K562 (cell line): ENCODE results near the gene RPRD1B. TPM values are rescaled to one million over a fixed set of nuclear protein-coding genes. Genes with fewer than 3 reads are reported as not detected.

Source experiments
- ATAC-seq: fragments of 200-7000 bp; cut with Tn5 transposase; 3 replicates; pipeline ENCODE4 v1.9.1; 2020; ENCODE audit warnings: moderate library complexity
- BruUV-seq: library from RNA; stranded (reverse); fragments of 400-500 nt; replicated peaks from 2 replicates; lab custom pipeline; 2021; lab: Mats Ljungman, UMichigan
- CTCF ChIA-PET: fragments of 300-600 bp; formaldehyde crosslinking; extraction: SDS; loops from one replicate; lab custom pipeline; 2021; ENCODE audit warnings: low intra/inter-chr PET ratio; lab: Yijun Ruan, JAX
- POLR2A ChIA-PET: fragments of 300-600, 350-650 bp; sonication (Branson Sonifier 250); formaldehyde crosslinking; extraction: SDS; loops from one replicate; lab custom pipeline; 2021; ENCODE audit warnings: antibody characterized with exemption, inconsistent platforms; lab: Yijun Ruan, JAX
- DNase-seq, 4 experiments: peaks; one replicate each; pipeline versions ENCODE4 v3.0.0 to v3.0.0-alpha.2; 2011 to 2018; ENCODE audit warnings: low spot score in 3 of 4, mixed read lengths in 3 of 4; ENCODE audit errors: extremely low read depth in 1 of 4
- FAIRE-seq: peaks from 2 replicates; lab custom pipeline; 2011; peaks lifted over from hg19 to GRCh38; lab: Jason Lieb, UNC
- H2AFZ ChIP-seq: 2 replicates; pipeline ENCODE4 v1.6.0; 2011; ENCODE audit warnings: low read depth, low read length, control low read depth, inconsistent platforms
- H3K27ac ChIP-seq: fragments of 200-600 bp; 3 replicates; pipeline ENCODE4 v1.8.0; 2011; ENCODE audit warnings: low read depth, mild to moderate bottlenecking, control low read depth, inconsistent platforms, low read length, moderate library complexity, mixed read lengths; ENCODE audit errors: extremely low read depth
- H3K27me3 ChIP-seq, 2 experiments: fragments of 300-600 bp in 1 of 2; 2 replicates in 1 of 2; 3 replicates in 1 of 2; pipeline versions ENCODE4 v1.6.0 to v1.8.0; 2011; ENCODE audit warnings: inconsistent platforms in 2 of 2, low read length in 2 of 2, mild to moderate bottlenecking in 1 of 2, mixed read lengths in 1 of 2, moderate library complexity in 1 of 2; ENCODE audit not compliant: control insufficient read depth in 2 of 2, insufficient read depth in 2 of 2
- H3K36me3 ChIP-seq: fragments of 300-600 bp; 3 replicates; pipeline ENCODE4 v1.8.0; 2011; ENCODE audit warnings: mild to moderate bottlenecking, low read length, inconsistent platforms; ENCODE audit not compliant: control insufficient read depth, insufficient read depth
- H3K4me1 ChIP-seq, 2 experiments: fragments of 200-600 bp in 1 of 2; replicated peaks in 1 of 2; 2 replicates in 1 of 2; 3 replicates in 1 of 2; pipeline versions ENCODE4 v1.5.1 to v1.8.0; 2011; ENCODE audit warnings: inconsistent platforms in 2 of 2, low read length in 2 of 2, mild to moderate bottlenecking in 1 of 2, mixed read lengths in 1 of 2, moderate library complexity in 1 of 2; ENCODE audit not compliant: control insufficient read depth in 2 of 2, insufficient read depth in 2 of 2
- H3K4me2 ChIP-seq: 2 replicates; pipeline ENCODE4 v1.6.1; 2011; ENCODE audit warnings: low read length, control low read depth, inconsistent platforms, mixed read lengths; ENCODE audit not compliant: insufficient read depth
- H3K4me3 ChIP-seq: fragments of 200-600 bp; sonication (generic), shearing (Covaris generic); 2 replicates; pipeline ENCODE4 v1.5.1; 2016; ENCODE audit warnings: control low read depth, inconsistent platforms
- H3K79me2 ChIP-seq: fragments of 200-600 bp; 3 replicates; pipeline ENCODE4 v1.8.0; 2011; ENCODE audit warnings: low read length, inconsistent platforms; ENCODE audit not compliant: control insufficient read depth, insufficient read depth
- H3K9ac ChIP-seq, 2 experiments: 2 replicates each; pipeline versions ENCODE4 v1.6.0 to v1.6.1; 2011; ENCODE audit warnings: low read depth in 2 of 2, low read length in 2 of 2, control low read depth in 1 of 2, inconsistent platforms in 1 of 2, mild to moderate bottlenecking in 1 of 2, mixed read lengths in 1 of 2; ENCODE audit not compliant: insufficient read depth in 1 of 2
- H3K9me1 ChIP-seq: one replicate; pipeline ENCODE4 v1.6.0; 2011; ENCODE audit warnings: inconsistent platforms, mild to moderate bottlenecking, low read length, moderate library complexity; ENCODE audit not compliant: control insufficient read depth, insufficient read depth
- H3K9me3 ChIP-seq: replicated peaks from 2 replicates; pipeline ENCODE4 v1.5.1; 2011; ENCODE audit warnings: low read depth, low read length, inconsistent platforms; ENCODE audit not compliant: control insufficient read depth, insufficient read depth
- H4K20me1 ChIP-seq: replicated peaks from 2 replicates; pipeline ENCODE4 v1.6.1; 2011; ENCODE audit warnings: low read length, inconsistent platforms, mixed read lengths; ENCODE audit not compliant: control insufficient read depth, insufficient read depth
- MIER1 ChIP-seq: fragments of 450-650 bp; IDR thresholded peaks from 2 replicates; pipeline ENCODE4 v1.6.1; 2016; ENCODE audit warnings: antibody characterized with exemption, mild to moderate bottlenecking, low read depth
- NCOA1 ChIP-seq: fragments of 450-650 bp; IDR thresholded peaks from 2 replicates; pipeline ENCODE4 v1.6.1; 2016; ENCODE audit warnings: low read depth
- NR1H2 ChIP-seq: sonication (generic); formaldehyde crosslinking; IDR thresholded peaks from 2 replicates; pipeline ENCODE4 v1.4.0; 2020; ENCODE audit warnings: mild to moderate bottlenecking, missing genetic modification reagents
- PML ChIP-seq: IDR thresholded peaks from 2 replicates; pipeline ENCODE4 v1.6.1; 2012; ENCODE audit warnings: low read length, inconsistent platforms
- POLR2A ChIP-seq: fragments of 450-650 bp; conservative IDR thresholded peaks from 2 replicates; pipeline ENCODE4 v1.6.1; 2016
- POLR3G ChIP-seq: IDR thresholded peaks from 2 replicates; pipeline ENCODE4 v1.6.1; 2011; ENCODE audit not compliant: insufficient read length, insufficient replicate concordance; ENCODE audit errors: extremely low read depth
- RAD21 ChIP-seq, 2 experiments: fragments of 250-450 bp in 1 of 2; fragments of 450-650 bp in 1 of 2; sonication (Bioruptor Pico) in 1 of 2; formaldehyde crosslinking in 1 of 2; IDR thresholded peaks in 1 of 2; conservative IDR thresholded peaks in 1 of 2; 2 replicates each; pipeline versions ENCODE4 v1.4.0 to v1.8.0; 2020 to 2022; ENCODE audit warnings: mild to moderate bottlenecking in 2 of 2, moderate library complexity in 1 of 2
- SMAD3 ChIP-seq: fragments of 450-650 bp; formaldehyde crosslinking; conservative IDR thresholded peaks from 2 replicates; pipeline ENCODE4 v1.4.0; 2020; ENCODE audit warnings: mild to moderate bottlenecking
- SRSF9 ChIP-seq: fragments of 200-400 bp; formaldehyde crosslinking; IDR thresholded peaks from 2 replicates; pipeline ENCODE4 v1.6.1; 2017; ENCODE audit warnings: low read depth, low read length, borderline replicate concordance
- STAT6 ChIP-seq: sonication (generic); formaldehyde crosslinking; IDR thresholded peaks from 2 replicates; pipeline ENCODE4 v1.8.1; 2023; ENCODE audit warnings: mild to moderate bottlenecking, missing genetic modification reagents
- ZSCAN29 ChIP-seq: fragments of 450-650 bp; IDR thresholded peaks from 2 replicates; pipeline ENCODE4 v1.6.1; 2017
- WGBS: fragments of 100-300 bp; shearing (Covaris generic); methylation state at CpG from one replicate; pipeline ENCODE4 v1.1.6; 2016; ENCODE audit warnings: low coverage, mixed read lengths; ENCODE audit not compliant: insufficient coverage; ENCODE audit errors: missing lambda C conversion rate; 5-methylcytosine and 5-hydroxymethylcytosine counted together
- in situ Hi-C: fragments of 300-500 bp; cut with MboI; formaldehyde crosslinking; loops from 4 replicates; pipeline ENCODE4 v1.15.0; 2018; ENCODE audit warnings: inconsistent platforms, mixed read lengths
- intact Hi-C: fragments of 100-400 bp; cut with micrococcal nuclease; formaldehyde crosslinking; loops from 2 replicates; pipeline ENCODE4 v1.14.2; 2022
- polyA plus RNA-seq, 8 experiments: library from polyadenylated mRNA; depleted of rRNA in 4 of 8; stranded (reverse) in 5 of 8; unstranded in 3 of 8; fragments of >200 nt; fragmentation: Nextera tagmentation in 2 of 8; fragmentation: Illumina TruSeq in 1 of 8; extraction: Ambion mirVana in 2 of 8; extraction: Trizol in 1 of 8; gene quantifications; 2 replicates each; pipeline versions ENCODE4 v1.2.1 to v1.2.3, GENCODE V29; 2011 to 2014; ENCODE audit warnings: inconsistent platforms in 1 of 8, missing spikeins in 1 of 8
- total RNA-seq, 7 experiments: library from RNA; depleted of rRNA in 6 of 7; stranded (reverse); fragments of >200 nt in 6 of 7; fragmentation: Illumina TruSeq in 2 of 7; extraction: Trizol in 2 of 7; gene quantifications; 2 replicates each; pipeline versions ENCODE4 v1.2.1 to v1.2.3, GENCODE V29; 2011 to 2021; ENCODE audit warnings: low replicate concordance in 1 of 7
- TF ChIP-seq, protein P1 (sequence below), 2 experiments: fragments of 150-350 bp in 1 of 2; IDR thresholded peaks; 2 replicates each; pipeline ENCODE4 v1.6.1; 2012 to 2016; ENCODE audit warnings: low read depth in 2 of 2, low read length in 2 of 2, mild to moderate bottlenecking in 1 of 2, moderate library complexity in 1 of 2
- TF ChIP-seq, protein P2 (sequence below): sonication (generic); formaldehyde crosslinking; IDR thresholded peaks from 2 replicates; pipeline ENCODE4 v1.8.1; 2023; ENCODE audit warnings: missing genetic modification reagents, mild to moderate bottlenecking, borderline replicate concordance

RPRD1B gene
- total and polyA plus RNA-seq, 9 of the 15 experiments (the other 6 are each of a cell fraction or from before 2014, with no cell fraction given): 5.5 to 43.0 (median 24.4) TPM

- H3K9me1 ChIP-seq: no peaks in the 10 kb centered on the region
- in situ Hi-C loops: no loop called here
- H3K9me3 ChIP-seq: no peaks in the 10 kb centered on the region
- no peak overlapping the region for H3K27ac ChIP-seq
- no peak for FAIRE-seq
- H3K4me3 ChIP-seq: no peak overlapping the region
- H4K20me1 ChIP-seq: peaks cover 18% of the 10 kb centered on the region
- no peak overlapping the region for H3K4me2 ChIP-seq
- ChIA-PET POLR2A (interaction anchor here (1.2 to 2.2 kb wide), 2 partner anchors 17 to 22 kb away, joined by 3 to 7 read pairs; partner anchors contain the start of genes RPRD1B and TTI1), CTCF (no interaction called here)
- intact Hi-C loops: no loop called here
- H3K4me1 ChIP-seq: no peaks in the 10 kb centered on the region
- TSS peak; percentile 31 for BruUV-seq
- H3K79me2 ChIP-seq: peaks cover 86% of the 10 kb centered on the region; the same call in 2 of the 3 replicates
- WGBS: 87% methylated on average over 5 of the region's 5 CpGs
- H3K9ac ChIP-seq: no peak overlapping the region
- no peak for DNase-seq
- no peaks in the 10 kb centered on the region for H3K27me3 ChIP-seq
- no peak for ATAC-seq
- peaks cover 89% of the 10 kb centered on the region for H3K36me3 ChIP-seq
- H2AFZ ChIP-seq: no peak overlapping the region
- TF ChIP-seq MIER1: no peak
- no peak for TF ChIP-seq NCOA1
- no peak for TF ChIP-seq SMAD3 (CRISPR knock-in tag)
- TF ChIP-seq, protein P1, sequence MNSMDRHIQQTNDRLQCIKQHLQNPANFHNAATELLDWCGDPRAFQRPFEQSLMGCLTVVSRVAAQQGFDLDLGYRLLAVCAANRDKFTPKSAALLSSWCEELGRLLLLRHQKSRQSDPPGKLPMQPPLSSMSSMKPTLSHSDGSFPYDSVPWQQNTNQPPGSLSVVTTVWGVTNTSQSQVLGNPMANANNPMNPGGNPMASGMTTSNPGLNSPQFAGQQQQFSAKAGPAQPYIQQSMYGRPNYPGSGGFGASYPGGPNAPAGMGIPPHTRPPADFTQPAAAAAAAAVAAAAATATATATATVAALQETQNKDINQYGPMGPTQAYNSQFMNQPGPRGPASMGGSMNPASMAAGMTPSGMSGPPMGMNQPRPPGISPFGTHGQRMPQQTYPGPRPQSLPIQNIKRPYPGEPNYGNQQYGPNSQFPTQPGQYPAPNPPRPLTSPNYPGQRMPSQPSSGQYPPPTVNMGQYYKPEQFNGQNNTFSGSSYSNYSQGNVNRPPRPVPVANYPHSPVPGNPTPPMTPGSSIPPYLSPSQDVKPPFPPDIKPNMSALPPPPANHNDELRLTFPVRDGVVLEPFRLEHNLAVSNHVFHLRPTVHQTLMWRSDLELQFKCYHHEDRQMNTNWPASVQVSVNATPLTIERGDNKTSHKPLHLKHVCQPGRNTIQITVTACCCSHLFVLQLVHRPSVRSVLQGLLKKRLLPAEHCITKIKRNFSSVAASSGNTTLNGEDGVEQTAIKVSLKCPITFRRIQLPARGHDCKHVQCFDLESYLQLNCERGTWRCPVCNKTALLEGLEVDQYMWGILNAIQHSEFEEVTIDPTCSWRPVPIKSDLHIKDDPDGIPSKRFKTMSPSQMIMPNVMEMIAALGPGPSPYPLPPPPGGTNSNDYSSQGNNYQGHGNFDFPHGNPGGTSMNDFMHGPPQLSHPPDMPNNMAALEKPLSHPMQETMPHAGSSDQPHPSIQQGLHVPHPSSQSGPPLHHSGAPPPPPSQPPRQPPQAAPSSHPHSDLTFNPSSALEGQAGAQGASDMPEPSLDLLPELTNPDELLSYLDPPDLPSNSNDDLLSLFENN (IDR thresholded peaks at IDR 0.05; ENCODE audit: low read depth in 2 of 2, low read length in 2 of 2): no peak
- TF ChIP-seq NR1H2: no peak
- no peak for TF ChIP-seq SRSF9
- TF ChIP-seq STAT6 (CRISPR knock-in tag): no peak
- no peak for TF ChIP-seq PML
- TF ChIP-seq POLR2A: no peak
- TF ChIP-seq, protein P2, sequence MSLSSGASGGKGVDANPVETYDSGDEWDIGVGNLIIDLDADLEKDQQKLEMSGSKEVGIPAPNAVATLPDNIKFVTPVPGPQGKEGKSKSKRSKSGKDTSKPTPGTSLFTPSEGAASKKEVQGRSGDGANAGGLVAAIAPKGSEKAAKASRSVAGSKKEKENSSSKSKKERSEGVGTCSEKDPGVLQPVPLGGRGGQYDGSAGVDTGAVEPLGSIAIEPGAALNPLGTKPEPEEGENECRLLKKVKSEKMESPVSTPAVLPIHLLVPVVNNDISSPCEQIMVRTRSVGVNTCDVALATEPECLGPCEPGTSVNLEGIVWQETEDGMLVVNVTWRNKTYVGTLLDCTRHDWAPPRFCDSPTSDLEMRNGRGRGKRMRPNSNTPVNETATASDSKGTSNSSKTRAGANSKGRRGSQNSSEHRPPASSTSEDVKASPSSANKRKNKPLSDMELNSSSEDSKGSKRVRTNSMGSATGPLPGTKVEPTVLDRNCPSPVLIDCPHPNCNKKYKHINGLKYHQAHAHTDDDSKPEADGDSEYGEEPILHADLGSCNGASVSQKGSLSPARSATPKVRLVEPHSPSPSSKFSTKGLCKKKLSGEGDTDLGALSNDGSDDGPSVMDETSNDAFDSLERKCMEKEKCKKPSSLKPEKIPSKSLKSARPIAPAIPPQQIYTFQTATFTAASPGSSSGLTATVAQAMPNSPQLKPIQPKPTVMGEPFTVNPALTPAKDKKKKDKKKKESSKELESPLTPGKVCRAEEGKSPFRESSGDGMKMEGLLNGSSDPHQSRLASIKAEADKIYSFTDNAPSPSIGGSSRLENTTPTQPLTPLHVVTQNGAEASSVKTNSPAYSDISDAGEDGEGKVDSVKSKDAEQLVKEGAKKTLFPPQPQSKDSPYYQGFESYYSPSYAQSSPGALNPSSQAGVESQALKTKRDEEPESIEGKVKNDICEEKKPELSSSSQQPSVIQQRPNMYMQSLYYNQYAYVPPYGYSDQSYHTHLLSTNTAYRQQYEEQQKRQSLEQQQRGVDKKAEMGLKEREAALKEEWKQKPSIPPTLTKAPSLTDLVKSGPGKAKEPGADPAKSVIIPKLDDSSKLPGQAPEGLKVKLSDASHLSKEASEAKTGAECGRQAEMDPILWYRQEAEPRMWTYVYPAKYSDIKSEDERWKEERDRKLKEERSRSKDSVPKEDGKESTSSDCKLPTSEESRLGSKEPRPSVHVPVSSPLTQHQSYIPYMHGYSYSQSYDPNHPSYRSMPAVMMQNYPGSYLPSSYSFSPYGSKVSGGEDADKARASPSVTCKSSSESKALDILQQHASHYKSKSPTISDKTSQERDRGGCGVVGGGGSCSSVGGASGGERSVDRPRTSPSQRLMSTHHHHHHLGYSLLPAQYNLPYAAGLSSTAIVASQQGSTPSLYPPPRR (CRISPR knock-in tag): no peak
- TF ChIP-seq ZSCAN29: no peak
- no peak for TF ChIP-seq POLR3G
- TF ChIP-seq RAD21 (CRISPR knock-in tag; conservative IDR thresholded peaks at IDR 0.05 in 1 of 2, IDR thresholded peaks at IDR 0.05 in 1 of 2): no peak
Observed at GRCh38 chr20:38011696-38012095, 21.9 kb upstream of the RPRD1B start.
